Cortex of kidney (tissue), 1 donor: ENCODE data around the gene PCDHA4.

Experiments used
- DNase-seq: peaks from one replicate; lab custom pipeline; 2025; lab: John Stamatoyannopoulos, UW

Gene PCDHA4

GRCh38 chr5:140855772-140856674 lies 49.2 kb downstream of the PCDHA4 start, which contains the start of gene PCDHA10:
PCDHA10 (plus strand) TSS chr5:140855897; CDS start chr5:140856049, 152 bp downstream.
- DNase-seq = no peak

GRCh38 chr5:140857177-140857986 lies 50.5 kb downstream of the PCDHA4 start:
- no peak for DNase-seq

GRCh38 chr5:140857987-140858240 lies 51.0 kb downstream of the PCDHA4 start:
- DNase-seq = no peak

GRCh38 chr5:140862441-140863295 lies 55.8 kb downstream of the PCDHA4 start:
- DNase-seq = no peak
